SK-N-SH (cell line): ENCODE data around the gene LINGO3. TPM values are rescaled to one million over a fixed set of nuclear protein-coding genes. Genes with fewer than 3 reads are reported as not detected.

Source experiments
- CTCF ChIA-PET: fragments of 300-600, 350-600 bp; formaldehyde crosslinking; extraction: SDS; loops from one replicate; lab custom pipeline; 2021; lab: Yijun Ruan, JAX
- POLR2A ChIA-PET: fragments of 350-600 bp; sonication (Branson Sonifier 250); formaldehyde crosslinking; extraction: SDS; loops from one replicate; lab custom pipeline; 2020; ENCODE audit warnings: antibody characterized with exemption, inconsistent platforms; lab: Yijun Ruan, JAX
- DNase-seq: peaks from one replicate; pipeline ENCODE4 v3.0.0; 2012
- H2AFZ ChIP-seq: fragments of 200-600 bp; sonication (generic); 2 replicates; pipeline ENCODE4 v1.8.1; 2016; ENCODE audit warnings: antibody characterized with exemption, mild to moderate bottlenecking, low read depth
- H3F3A ChIP-seq: fragments of 200-600 bp; sonication (generic); replicated peaks from 2 replicates; pipeline ENCODE3; 2016; ENCODE audit warnings: antibody characterized with exemption, mild to moderate bottlenecking; ENCODE audit not compliant: insufficient read depth
- H3K27ac ChIP-seq, 2 experiments: fragments of 200-500 bp in 1 of 2; fragments of 200-600 bp in 1 of 2; sonication (Bioruptor generic) in 1 of 2; sonication (generic), shearing (Covaris generic) in 1 of 2; 2 replicates each; pipeline versions ENCODE4 v1.5.1 to v1.6.1; 2014 to 2016; ENCODE audit warnings: low read depth in 2 of 2, inconsistent platforms in 1 of 2, low read length in 1 of 2, mild to moderate bottlenecking in 1 of 2, mixed read lengths in 1 of 2
- H3K27me3 ChIP-seq: fragments of 200-600 bp; sonication (generic), shearing (Covaris generic); 2 replicates; pipeline ENCODE4 v1.6.1; 2016; ENCODE audit warnings: mixed run types; ENCODE audit not compliant: insufficient read depth
- H3K36me3 ChIP-seq, 2 experiments: fragments of 200-500 bp in 1 of 2; fragments of 200-600 bp in 1 of 2; sonication (Bioruptor generic) in 1 of 2; sonication (generic) in 1 of 2; replicated peaks in 1 of 2; 2 replicates each; pipeline versions ENCODE3 to v1.5.1; 2014 to 2016; ENCODE audit warnings: low read length in 1 of 2, mild to moderate bottlenecking in 1 of 2; ENCODE audit not compliant: insufficient read depth in 2 of 2, control insufficient read depth in 1 of 2
- H3K4me1 ChIP-seq, 2 experiments: fragments of 200-500 bp in 1 of 2; fragments of 200-600 bp in 1 of 2; sonication (Bioruptor generic) in 1 of 2; sonication (generic), shearing (Covaris generic) in 1 of 2; 2 replicates each; pipeline versions ENCODE4 v1.5.1 to v1.6.1; 2014 to 2016; ENCODE audit warnings: low read depth in 1 of 2, low read length in 1 of 2, mixed run types in 1 of 2; ENCODE audit not compliant: insufficient read depth in 2 of 2, control insufficient read depth in 1 of 2
- H3K4me2 ChIP-seq: fragments of 200-600 bp; sonication (generic), shearing (Covaris generic); 2 replicates; pipeline ENCODE4 v1.6.1; 2017; ENCODE audit warnings: mixed run types
- H3K4me3 ChIP-seq, 2 experiments: fragments of 200-500 bp in 1 of 2; fragments of 200-600 bp in 1 of 2; sonication (Bioruptor generic) in 1 of 2; sonication (generic), shearing (Covaris generic) in 1 of 2; 2 replicates each; pipeline versions ENCODE4 v1.5.1 to v1.8.1; 2014 to 2016; ENCODE audit warnings: low read depth in 2 of 2, inconsistent platforms in 1 of 2, low read length in 1 of 2, mild to moderate bottlenecking in 1 of 2, mixed read lengths in 1 of 2, moderate library complexity in 1 of 2
- H3K79me2 ChIP-seq: fragments of 200-600 bp; sonication (generic); 2 replicates; pipeline ENCODE4 v1.8.1; 2017; ENCODE audit warnings: mild to moderate bottlenecking; ENCODE audit not compliant: insufficient read depth
- H3K9ac ChIP-seq: fragments of 200-600 bp; sonication (generic); 2 replicates; pipeline ENCODE4 v1.6.1; 2017; ENCODE audit warnings: mixed run types
- H3K9me2 ChIP-seq: fragments of 200-600 bp; sonication (generic); 2 replicates; pipeline ENCODE4 v1.6.1; 2017; ENCODE audit warnings: mixed run types
- H3K9me3 ChIP-seq: fragments of 200-600 bp; sonication (generic); 2 replicates; pipeline ENCODE4 v1.6.1; 2017; ENCODE audit warnings: mixed run types, mild to moderate bottlenecking, moderate library complexity
- H4K20me1 ChIP-seq: fragments of 200-600 bp; sonication (generic); 2 replicates; pipeline ENCODE4 v1.6.1; 2017; ENCODE audit warnings: mild to moderate bottlenecking, mixed run types; ENCODE audit not compliant: insufficient read depth
- EP300 ChIP-seq, 2 experiments: IDR thresholded peaks; 2 replicates each; pipeline versions ENCODE4 v1.4.0 to v1.6.1; 2012; ENCODE audit warnings: borderline replicate concordance in 1 of 2, low read depth in 1 of 2, low read length in 1 of 2
- EZH2phosphoT487 ChIP-seq: fragments of 200-600 bp; sonication (generic); IDR thresholded peaks from 2 replicates; pipeline ENCODE4 v1.6.1; 2017; ENCODE audit warnings: low read depth, mixed run types, mild to moderate bottlenecking, antibody characterized with exemption, moderate library complexity, borderline replicate concordance
- FOXJ3 ChIP-seq: sonication (generic); formaldehyde crosslinking; IDR thresholded peaks from 2 replicates; pipeline ENCODE4 v1.5.1; 2020; ENCODE audit warnings: mild to moderate bottlenecking, missing genetic modification reagents
- MEF2A ChIP-seq: IDR thresholded peaks from 2 replicates; pipeline ENCODE4 v1.4.0; 2012; ENCODE audit warnings: low read depth, borderline replicate concordance
- POLR2AphosphoS5 ChIP-seq: IDR thresholded peaks from 2 replicates; pipeline ENCODE4 v1.6.1; 2012; ENCODE audit warnings: low read depth, low read length
- RXRA ChIP-seq: IDR thresholded peaks from 2 replicates; pipeline ENCODE4 v1.4.0; 2012; ENCODE audit warnings: low read depth, mild to moderate bottlenecking, borderline replicate concordance
- TCF12 ChIP-seq: IDR thresholded peaks from 2 replicates; pipeline ENCODE4 v1.4.0; 2012
- WGBS: methylation state at CpG from one replicate; pipeline ENCODE4 v1.1.6; 2017; ENCODE audit warnings: low lambda C conversion rate; 5-methylcytosine and 5-hydroxymethylcytosine counted together
- polyA plus RNA-seq, 3 experiments: library from polyadenylated mRNA; depleted of rRNA; stranded (reverse); fragments of >200 nt; gene quantifications; 2 replicates each; pipeline ENCODE4 v1.2.3, GENCODE V29; 2012
- TF ChIP-seq, protein P1 (sequence below): IDR thresholded peaks from 2 replicates; pipeline ENCODE4 v1.4.0; 2012; ENCODE audit warnings: low read depth
- TF ChIP-seq, protein P2 (sequence below): IDR thresholded peaks from 2 replicates; pipeline ENCODE4 v1.4.0; 2012; ENCODE audit warnings: low read depth, borderline replicate concordance
- TF ChIP-seq, protein P3 (sequence below): IDR thresholded peaks from 2 replicates; pipeline ENCODE4; 2012
- TF ChIP-seq, protein P4 (sequence below): fragments of 150-350 bp; IDR thresholded peaks from 2 replicates; pipeline ENCODE4 v1.6.1; 2016; ENCODE audit warnings: mild to moderate bottlenecking, low read depth, low read length
- TF ChIP-seq, protein P5 (sequence below): IDR thresholded peaks from 2 replicates; pipeline ENCODE4 v1.4.0; 2012; ENCODE audit warnings: low read depth, borderline replicate concordance
- TF ChIP-seq, protein P6 (sequence below): fragments of 150-350 bp; IDR thresholded peaks from 2 replicates; pipeline ENCODE4 v1.6.1; 2017; ENCODE audit warnings: antibody characterized with exemption, low read length, low read depth, borderline replicate concordance
- TF ChIP-seq, protein P7 (sequence below): fragments of 200-600 bp; sonication (generic); IDR thresholded peaks from 2 replicates; pipeline ENCODE4 v1.6.1; 2017; ENCODE audit warnings: antibody characterized with exemption, mild to moderate bottlenecking, moderate library complexity

Gene LINGO3
- polyA plus RNA-seq, 1 of the 3 experiments (the other 2 are of a cell fraction), result not detected

DNA sequence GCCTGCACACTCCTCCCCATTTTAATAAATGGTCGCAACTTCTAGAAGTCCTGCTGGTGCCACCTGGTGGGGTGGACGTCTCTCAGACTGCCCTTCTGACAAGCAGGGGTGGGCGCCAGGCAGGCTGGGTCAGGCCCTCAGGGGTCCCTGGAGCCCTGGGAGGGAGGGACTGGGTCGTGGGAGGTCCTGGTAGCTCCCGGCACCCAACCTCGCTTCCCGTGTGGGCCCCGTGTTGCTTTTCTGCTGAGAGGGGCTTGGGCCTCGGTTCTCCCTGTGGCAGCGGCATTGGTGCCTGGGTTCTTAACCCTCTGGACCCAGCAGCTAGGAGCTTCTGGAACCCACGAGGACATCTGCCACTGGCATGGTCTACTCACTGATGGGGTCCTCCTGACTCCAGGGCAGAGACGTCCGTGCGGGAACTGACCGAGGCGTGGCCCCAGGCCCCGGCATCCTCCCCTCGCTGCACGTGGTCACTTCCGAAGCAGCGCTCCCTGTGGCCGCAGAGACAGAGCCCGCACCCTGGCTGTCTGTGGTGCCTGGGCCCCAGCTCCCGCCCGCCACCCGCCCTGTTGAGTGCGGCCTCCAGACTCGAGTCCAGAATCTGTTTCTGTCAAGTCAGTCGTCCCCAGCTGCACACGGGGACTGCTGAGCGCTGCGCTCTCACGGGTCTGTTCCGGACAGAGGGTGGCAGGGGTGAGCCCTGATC, 46.1 kb upstream of the LINGO3 start:
- Histone ChIP-seq H3F3A (no peaks in the 10 kb centered on the region), H3K9me2 (no peaks in the 10 kb centered on the region), H3K9ac (no peak overlapping the region), H3K4me3 (no peak overlapping the region), H3K27me3 (peaks cover 6% of the 10 kb centered on the region), H3K27ac (no peak overlapping the region; a peak in 1 of 4 replicates), H3K4me2 (no peak overlapping the region), H3K79me2 (no peaks in the 10 kb centered on the region), H4K20me1 (no peaks in the 10 kb centered on the region), H3K9me3 (no peaks in the 10 kb centered on the region), H2AFZ (no peak overlapping the region)
- WGBS, result 94% methylated on average over 17 of the region's 34 CpGs
- no peak for DNase-seq
- POLR2A ChIA-PET, result no interaction called here
- TF ChIP-seq, protein P1, sequence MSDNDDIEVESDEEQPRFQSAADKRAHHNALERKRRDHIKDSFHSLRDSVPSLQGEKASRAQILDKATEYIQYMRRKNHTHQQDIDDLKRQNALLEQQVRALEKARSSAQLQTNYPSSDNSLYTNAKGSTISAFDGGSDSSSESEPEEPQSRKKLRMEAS, result no peak
- TF ChIP-seq, protein P2, sequence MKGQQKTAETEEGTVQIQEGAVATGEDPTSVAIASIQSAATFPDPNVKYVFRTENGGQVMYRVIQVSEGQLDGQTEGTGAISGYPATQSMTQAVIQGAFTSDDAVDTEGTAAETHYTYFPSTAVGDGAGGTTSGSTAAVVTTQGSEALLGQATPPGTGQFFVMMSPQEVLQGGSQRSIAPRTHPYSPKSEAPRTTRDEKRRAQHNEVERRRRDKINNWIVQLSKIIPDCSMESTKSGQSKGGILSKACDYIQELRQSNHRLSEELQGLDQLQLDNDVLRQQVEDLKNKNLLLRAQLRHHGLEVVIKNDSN, result no peak
- TF ChIP-seq MEF2A, result no peak
- TF ChIP-seq, protein P3, sequence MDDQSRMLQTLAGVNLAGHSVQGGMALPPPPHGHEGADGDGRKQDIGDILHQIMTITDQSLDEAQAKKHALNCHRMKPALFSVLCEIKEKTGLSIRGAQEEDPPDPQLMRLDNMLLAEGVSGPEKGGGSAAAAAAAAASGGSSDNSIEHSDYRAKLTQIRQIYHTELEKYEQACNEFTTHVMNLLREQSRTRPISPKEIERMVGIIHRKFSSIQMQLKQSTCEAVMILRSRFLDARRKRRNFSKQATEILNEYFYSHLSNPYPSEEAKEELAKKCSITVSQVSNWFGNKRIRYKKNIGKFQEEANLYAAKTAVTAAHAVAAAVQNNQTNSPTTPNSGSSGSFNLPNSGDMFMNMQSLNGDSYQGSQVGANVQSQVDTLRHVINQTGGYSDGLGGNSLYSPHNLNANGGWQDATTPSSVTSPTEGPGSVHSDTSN, result no peak
- no peak for TF ChIP-seq EZH2phosphoT487
- TF ChIP-seq EP300 (IDR thresholded peaks at IDR 0.05; ENCODE audit: borderline replicate concordance in 1 of 2, low read depth in 1 of 2, low read length in 1 of 2), result no peak
- TF ChIP-seq, protein P4, sequence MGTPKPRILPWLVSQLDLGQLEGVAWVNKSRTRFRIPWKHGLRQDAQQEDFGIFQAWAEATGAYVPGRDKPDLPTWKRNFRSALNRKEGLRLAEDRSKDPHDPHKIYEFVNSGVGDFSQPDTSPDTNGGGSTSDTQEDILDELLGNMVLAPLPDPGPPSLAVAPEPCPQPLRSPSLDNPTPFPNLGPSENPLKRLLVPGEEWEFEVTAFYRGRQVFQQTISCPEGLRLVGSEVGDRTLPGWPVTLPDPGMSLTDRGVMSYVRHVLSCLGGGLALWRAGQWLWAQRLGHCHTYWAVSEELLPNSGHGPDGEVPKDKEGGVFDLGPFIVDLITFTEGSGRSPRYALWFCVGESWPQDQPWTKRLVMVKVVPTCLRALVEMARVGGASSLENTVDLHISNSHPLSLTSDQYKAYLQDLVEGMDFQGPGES, result no peak
- TF ChIP-seq, protein P5, sequence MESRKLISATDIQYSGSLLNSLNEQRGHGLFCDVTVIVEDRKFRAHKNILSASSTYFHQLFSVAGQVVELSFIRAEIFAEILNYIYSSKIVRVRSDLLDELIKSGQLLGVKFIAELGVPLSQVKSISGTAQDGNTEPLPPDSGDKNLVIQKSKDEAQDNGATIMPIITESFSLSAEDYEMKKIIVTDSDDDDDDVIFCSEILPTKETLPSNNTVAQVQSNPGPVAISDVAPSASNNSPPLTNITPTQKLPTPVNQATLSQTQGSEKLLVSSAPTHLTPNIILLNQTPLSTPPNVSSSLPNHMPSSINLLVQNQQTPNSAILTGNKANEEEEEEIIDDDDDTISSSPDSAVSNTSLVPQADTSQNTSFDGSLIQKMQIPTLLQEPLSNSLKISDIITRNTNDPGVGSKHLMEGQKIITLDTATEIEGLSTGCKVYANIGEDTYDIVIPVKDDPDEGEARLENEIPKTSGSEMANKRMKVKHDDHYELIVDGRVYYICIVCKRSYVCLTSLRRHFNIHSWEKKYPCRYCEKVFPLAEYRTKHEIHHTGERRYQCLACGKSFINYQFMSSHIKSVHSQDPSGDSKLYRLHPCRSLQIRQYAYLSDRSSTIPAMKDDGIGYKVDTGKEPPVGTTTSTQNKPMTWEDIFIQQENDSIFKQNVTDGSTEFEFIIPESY, result no peak
- TF ChIP-seq RXRA, result no peak
- TF ChIP-seq TCF12, result no peak
- TF ChIP-seq FOXJ3, result no peak
- TF ChIP-seq, protein P6, sequence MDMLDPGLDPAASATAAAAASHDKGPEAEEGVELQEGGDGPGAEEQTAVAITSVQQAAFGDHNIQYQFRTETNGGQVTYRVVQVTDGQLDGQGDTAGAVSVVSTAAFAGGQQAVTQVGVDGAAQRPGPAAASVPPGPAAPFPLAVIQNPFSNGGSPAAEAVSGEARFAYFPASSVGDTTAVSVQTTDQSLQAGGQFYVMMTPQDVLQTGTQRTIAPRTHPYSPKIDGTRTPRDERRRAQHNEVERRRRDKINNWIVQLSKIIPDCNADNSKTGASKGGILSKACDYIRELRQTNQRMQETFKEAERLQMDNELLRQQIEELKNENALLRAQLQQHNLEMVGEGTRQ, result no peak
- no peak for TF ChIP-seq POLR2AphosphoS5
- TF ChIP-seq, protein P7, sequence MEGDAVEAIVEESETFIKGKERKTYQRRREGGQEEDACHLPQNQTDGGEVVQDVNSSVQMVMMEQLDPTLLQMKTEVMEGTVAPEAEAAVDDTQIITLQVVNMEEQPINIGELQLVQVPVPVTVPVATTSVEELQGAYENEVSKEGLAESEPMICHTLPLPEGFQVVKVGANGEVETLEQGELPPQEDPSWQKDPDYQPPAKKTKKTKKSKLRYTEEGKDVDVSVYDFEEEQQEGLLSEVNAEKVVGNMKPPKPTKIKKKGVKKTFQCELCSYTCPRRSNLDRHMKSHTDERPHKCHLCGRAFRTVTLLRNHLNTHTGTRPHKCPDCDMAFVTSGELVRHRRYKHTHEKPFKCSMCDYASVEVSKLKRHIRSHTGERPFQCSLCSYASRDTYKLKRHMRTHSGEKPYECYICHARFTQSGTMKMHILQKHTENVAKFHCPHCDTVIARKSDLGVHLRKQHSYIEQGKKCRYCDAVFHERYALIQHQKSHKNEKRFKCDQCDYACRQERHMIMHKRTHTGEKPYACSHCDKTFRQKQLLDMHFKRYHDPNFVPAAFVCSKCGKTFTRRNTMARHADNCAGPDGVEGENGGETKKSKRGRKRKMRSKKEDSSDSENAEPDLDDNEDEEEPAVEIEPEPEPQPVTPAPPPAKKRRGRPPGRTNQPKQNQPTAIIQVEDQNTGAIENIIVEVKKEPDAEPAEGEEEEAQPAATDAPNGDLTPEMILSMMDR, result no peak
- TF ChIP-seq, all 33 proteins: peak for 0
- Histone ChIP-seq H3K4me1 (peaks cover 0 to 10% of the 10 kb centered on the region in 2 experiments; a peak in 1 of 4 replicates), H3K36me3 (peaks cover 0 to 5% of the 10 kb centered on the region in 2 experiments)
- CTCF ChIA-PET, result interaction anchor here (0.6 to 0.9 kb wide), 2 partner anchors 30 to 247 kb away, joined by 3 read pairs; no protein-coding TSS in a partner anchor
